NCI-H1105 treated with DMSO at 0.1 percent for 48 hours (cell line): ENCODE results near the gene RAPGEF4.

Experiments used
- DNase-seq: peaks from one replicate; lab custom pipeline; 2025; lab: John Stamatoyannopoulos, UW

The RAPGEF4 gene

GRCh38 chr2:172997031-172997430 lies 261.4 kb downstream of the RAPGEF4 start:
- no peak for DNase-seq

GRCh38 chr2:172998547-172999272 lies 263.1 kb downstream of the RAPGEF4 start:
- peak; percentile 2 for DNase-seq

- DNase-seq = no peak
These were observed 264.2 kb downstream of the RAPGEF4 start for GRCh38 chr2:172999641-173000386.

GRCh38 chr2:173001664-173002604 lies 266.3 kb downstream of the RAPGEF4 start:
- no peak for DNase-seq

- DNase-seq = no peak
These were observed 267.3 kb downstream of the RAPGEF4 start for GRCh38 chr2:173002751-173003541.

GRCh38 chr2:173008786-173009185 lies 273.1 kb downstream of the RAPGEF4 start:
- no peak for DNase-seq

GRCh38 chr2:173010233-173010632 lies 274.6 kb downstream of the RAPGEF4 start:
- no peak for DNase-seq

- no peak for DNase-seq
These were observed 280.8 kb downstream of the RAPGEF4 start for GRCh38 chr2:173016451-173016850.

GRCh38 chr2:173017646-173018420 lies 282.2 kb downstream of the RAPGEF4 start:
- DNase-seq = no peak

GRCh38 chr2:173019755-173020154 lies 284.1 kb downstream of the RAPGEF4 start:
- DNase-seq = no peak

GRCh38 chr2:173021939-173022371 lies 286.3 kb downstream of the RAPGEF4 start:
- no peak for DNase-seq

GRCh38 chr2:173023718-173024117 lies 288.1 kb downstream of the RAPGEF4 start:
- DNase-seq = no peak

GRCh38 chr2:173026479-173026878 lies 290.8 kb downstream of the RAPGEF4 start:
- no peak for DNase-seq

- DNase-seq = peak; percentile 68
These were observed 291.8 kb downstream of the RAPGEF4 start for GRCh38 chr2:173027181-173028128.

GRCh38 chr2:173028141-173028540 lies 292.5 kb downstream of the RAPGEF4 start:
- no peak for DNase-seq

- DNase-seq = no peak
These were observed 293.0 kb downstream of the RAPGEF4 start for GRCh38 chr2:173028671-173029070.

- DNase-seq = peak; percentile 79
These were observed 295.2 kb downstream of the RAPGEF4 start for GRCh38 chr2:173030561-173031490.

- DNase-seq = no peak
These were observed 296.4 kb downstream of the RAPGEF4 start for GRCh38 chr2:173032032-173032431.
